Caco-2 (cell line): ENCODE measurements around the gene SLC1A2. TPM values are rescaled to one million over a fixed set of nuclear protein-coding genes. Genes with fewer than 3 reads are reported as not detected.

Source experiments
- BruUV-seq: library from RNA; stranded (reverse); fragments of 400-500 nt; replicated peaks from 2 replicates; lab custom pipeline; 2021; lab: Mats Ljungman, UMichigan
- CTCF ChIA-PET: fragments of 300-600 bp; sonication (Branson Sonifier 250); formaldehyde crosslinking; loops from one replicate; lab custom pipeline; 2022; ENCODE audit warnings: antibody characterized with exemption; lab: Charles Lee
- POLR2A ChIA-PET: fragments of 300-600 bp; sonication (Branson Sonifier 250); formaldehyde crosslinking; loops from one replicate; lab custom pipeline; 2022; ENCODE audit warnings: antibody characterized with exemption; lab: Charles Lee
- DNase-seq, 2 experiments: peaks; one replicate each; pipeline versions ENCODE4 v3.0.0 to v3.0.0-alpha.2; 2020 to 2022
- H3K27me3 ChIP-seq: replicated peaks from 2 replicates; pipeline ENCODE4 v1.6.0; 2011; ENCODE audit warnings: low read length; ENCODE audit not compliant: control insufficient read depth, insufficient read depth
- H3K36me3 ChIP-seq: 2 replicates; pipeline ENCODE4 v1.5.1; 2011; ENCODE audit warnings: low read length; ENCODE audit not compliant: control insufficient read depth, insufficient read depth
- H3K4me1 ChIP-seq: fragments of 250-450 bp; sonication (Bioruptor Pico); 2 replicates; pipeline ENCODE4 v1.5.1; 2020; ENCODE audit warnings: mild to moderate bottlenecking
- H3K4me3 ChIP-seq: 2 replicates; pipeline ENCODE4 v1.5.1; 2011; ENCODE audit warnings: low read depth, mild to moderate bottlenecking, control low read depth, low read length
- H3K9me3 ChIP-seq: fragments of 250-450 bp; sonication (Bioruptor Pico); 2 replicates; pipeline ENCODE4 v1.5.1; 2020; ENCODE audit warnings: mild to moderate bottlenecking, moderate library complexity
- H3K27ac Mint-ChIP-seq: one replicate; pipeline ENCODE4 v1.8.0; 2022; ENCODE audit warnings: mixed read lengths; ENCODE audit not compliant: unreplicated experiment
- H3K27me3 Mint-ChIP-seq: one replicate; pipeline ENCODE4 v1.8.0; 2022; ENCODE audit warnings: mixed read lengths; ENCODE audit not compliant: insufficient read depth, unreplicated experiment
- H3K36me3 Mint-ChIP-seq: one replicate; pipeline ENCODE4 v1.8.0; 2022; ENCODE audit warnings: mild to moderate bottlenecking, mixed read lengths; ENCODE audit not compliant: insufficient read depth, unreplicated experiment
- H3K4me1 Mint-ChIP-seq: one replicate; pipeline ENCODE4 v1.8.0; 2022; ENCODE audit warnings: low read depth, mixed read lengths; ENCODE audit not compliant: unreplicated experiment
- H3K4me3 Mint-ChIP-seq: one replicate; pipeline ENCODE4 v1.8.0; 2022; ENCODE audit warnings: mild to moderate bottlenecking, moderate library complexity, mixed read lengths; ENCODE audit not compliant: unreplicated experiment
- H3K9me3 Mint-ChIP-seq: one replicate; pipeline ENCODE4 v1.8.0; 2022; ENCODE audit warnings: mixed read lengths; ENCODE audit not compliant: unreplicated experiment
- CTCF ChIP-seq, 2 experiments: fragments of 200-600 bp in 1 of 2; IDR thresholded peaks; 1 replicate in 1 of 2; 2 replicates in 1 of 2; pipeline versions ENCODE4 v1.5.1 to v1.8.0; 2011 to 2022; ENCODE audit warnings: antibody characterized with exemption in 1 of 2, control low read depth in 1 of 2, inconsistent platforms in 1 of 2, low read depth in 1 of 2, low read length in 1 of 2, mild to moderate bottlenecking in 1 of 2, moderate library complexity in 1 of 2; ENCODE audit not compliant: insufficient read depth in 1 of 2, severe bottlenecking in 1 of 2, unreplicated experiment in 1 of 2
- intact Hi-C: fragments of 100-400 bp; cut with micrococcal nuclease; formaldehyde crosslinking; loops from one replicate; pipeline ENCODE4 v1.10.0; 2022; ENCODE audit not compliant: unreplicated experiment
- total RNA-seq: library from RNA; stranded (reverse); gene quantifications from 2 replicates; pipeline ENCODE4 v1.2.3, GENCODE V29; 2022

SLC1A2 gene
- total RNA-seq, 1 experiment from 2014 or later: 2.0 TPM

GRCh38 chr11:35321532-35322317, 97.6 kb downstream of the SLC1A2 start:
- peaks cover 2% of the 10 kb centered on the region for H3K27me3 Mint-ChIP-seq
- no peaks in the 10 kb centered on the region for H3K27me3 ChIP-seq
- CTCF ChIA-PET: no interaction called here

GRCh38 chr11:35321111-35321510, 98.2 kb downstream of the SLC1A2 start:
- H3K27ac Mint-ChIP-seq: no peak overlapping the region
- no peak for TF ChIP-seq CTCF (IDR thresholded peaks at IDR 0.05; ENCODE audit: insufficient read depth in 1 of 2, low read depth in 1 of 2, low read length in 1 of 2, severe bottlenecking in 1 of 2, unreplicated experiment in 1 of 2)
- H3K4me1 Mint-ChIP-seq: peaks cover 5% of the 10 kb centered on the region
- no peaks in the 10 kb centered on the region for H3K27me3 ChIP-seq
- CTCF ChIA-PET: no interaction called here
- H3K27me3 Mint-ChIP-seq: peaks cover 2% of the 10 kb centered on the region
- no peaks in the 10 kb centered on the region for H3K9me3 Mint-ChIP-seq
- H3K4me3 Mint-ChIP-seq: no peak overlapping the region
- no TSS peak for BruUV-seq
- H3K36me3 ChIP-seq: no peaks in the 10 kb centered on the region
- no peaks in the 10 kb centered on the region for H3K9me3 ChIP-seq
- no peaks in the 10 kb centered on the region for H3K4me1 ChIP-seq
- no peak for DNase-seq
- POLR2A ChIA-PET: no interaction called here
- intact Hi-C loops: no loop called here
- H3K4me3 ChIP-seq: no peak overlapping the region
- H3K36me3 Mint-ChIP-seq: no peaks in the 10 kb centered on the region

More at GRCh38 chr11:35321532-35322317, 97.6 kb downstream of the SLC1A2 start:
- Mint-ChIP-seq H3K36me3 (no peaks in the 10 kb centered on the region), H3K4me3 (no peak overlapping the region), H3K27ac (no peak overlapping the region), H3K4me1 (peaks cover 5% of the 10 kb centered on the region), H3K9me3 (no peaks in the 10 kb centered on the region)
- Histone ChIP-seq H3K9me3 (no peaks in the 10 kb centered on the region), H3K4me3 (no peak overlapping the region), H3K4me1 (no peaks in the 10 kb centered on the region), H3K36me3 (no peaks in the 10 kb centered on the region)
- POLR2A ChIA-PET: no interaction called here
- TF ChIP-seq CTCF (IDR thresholded peaks at IDR 0.05; ENCODE audit: insufficient read depth in 1 of 2, low read depth in 1 of 2, low read length in 1 of 2, severe bottlenecking in 1 of 2, unreplicated experiment in 1 of 2): no peak
- intact Hi-C loops: no loop called here
- BruUV-seq: no TSS peak
- DNase-seq: no peak

- CTCF ChIA-PET: no interaction called here
Observed at GRCh38 chr11:35318977-35319925, 100.1 kb downstream of the SLC1A2 start.

More at GRCh38 chr11:35318977-35319925, 100.1 kb downstream of the SLC1A2 start:
- no peaks in the 10 kb centered on the region for H3K9me3 ChIP-seq
- H3K4me1 ChIP-seq: no peaks in the 10 kb centered on the region
- H3K4me3 ChIP-seq: no peak overlapping the region
- no peak for TF ChIP-seq CTCF (IDR thresholded peaks at IDR 0.05; ENCODE audit: insufficient read depth in 1 of 2, low read depth in 1 of 2, low read length in 1 of 2, severe bottlenecking in 1 of 2, unreplicated experiment in 1 of 2)
- Mint-ChIP-seq H3K36me3 (no peaks in the 10 kb centered on the region), H3K27me3 (no peaks in the 10 kb centered on the region), H3K27ac (no peak overlapping the region), H3K9me3 (no peaks in the 10 kb centered on the region), H3K4me1 (peaks cover 5% of the 10 kb centered on the region), H3K4me3 (no peak overlapping the region)
- no peaks in the 10 kb centered on the region for H3K27me3 ChIP-seq
- POLR2A ChIA-PET: no interaction called here
- no peak for DNase-seq
- BruUV-seq: no TSS peak
- H3K36me3 ChIP-seq: no peaks in the 10 kb centered on the region
- intact Hi-C loops: no loop called here
